ENCODE data around the gene PLEKHA5.

GRCh38 chr12:19222558-19222957 lies 93.0 kb downstream of the PLEKHA5 start:
- TF ChIP-seq POLR2A (IDR thresholded peaks at IDR 0.05) (no peak), CTCF (IDR thresholded peaks at IDR 0.05) (no peak), POLR2AphosphoS5 (IDR thresholded peaks at IDR 0.05) (no peak)
